GM21825 (cell line): ENCODE data around the gene VPS4B.

Experiments used
- ATAC-seq: cut with Tn5 transposase; IDR thresholded peaks from one replicate; pipeline ENCODE4 v1.9.1; 2021; ENCODE audit warnings: mild to moderate bottlenecking, moderate library complexity; ENCODE audit not compliant: unreplicated experiment

VPS4B gene

GRCh38 chr18:63431180-63431579, 8.9 kb upstream of the VPS4B start:
- ATAC-seq, result no peak

- ATAC-seq, result no peak
Measured at GRCh38 chr18:63430526-63430925, 8.2 kb upstream of the VPS4B start.

GRCh38 chr18:63427558-63427957, 5.3 kb upstream of the VPS4B start:
- no peak for ATAC-seq

- ATAC-seq, result peak; percentile 24
Measured at GRCh38 chr18:63422864-63423304, 608 bp upstream of the VPS4B start.

- no peak for ATAC-seq
Measured at GRCh38 chr18:63421514-63421913, 762 bp downstream of the VPS4B start.

GRCh38 chr18:63412953-63413352, 9.3 kb downstream of the VPS4B start:
- no peak for ATAC-seq

GRCh38 chr18:63410792-63411191, 11.5 kb downstream of the VPS4B start:
- ATAC-seq, result no peak

- no peak for ATAC-seq
Measured at GRCh38 chr18:63409301-63409700, 13.0 kb downstream of the VPS4B start.

- no peak for ATAC-seq
Measured at GRCh38 chr18:63407734-63408133, 14.5 kb downstream of the VPS4B start.

GRCh38 chr18:63405986-63406385, 16.3 kb downstream of the VPS4B start:
- no peak for ATAC-seq

- ATAC-seq, result no peak
Measured at GRCh38 chr18:63402246-63403162, 19.8 kb downstream of the VPS4B start.

- ATAC-seq, result no peak
Measured at GRCh38 chr18:63399300-63399699, 23.0 kb downstream of the VPS4B start.

GRCh38 chr18:63397349-63397748, 24.9 kb downstream of the VPS4B start:
- no peak for ATAC-seq

- no peak for ATAC-seq
Measured at GRCh38 chr18:63395503-63395902, 26.8 kb downstream of the VPS4B start.

- ATAC-seq, result no peak
Measured at GRCh38 chr18:63394954-63395353, 27.3 kb downstream of the VPS4B start.

GRCh38 chr18:63387861-63388260, 34.4 kb downstream of the VPS4B start:
- no peak for ATAC-seq

GRCh38 chr18:63382843-63383242, 39.4 kb downstream of the VPS4B start:
- no peak for ATAC-seq

GRCh38 chr18:63379639-63379962, 42.7 kb downstream of the VPS4B start:
- ATAC-seq, result no peak

- ATAC-seq, result peak; percentile 48
Measured at GRCh38 chr18:63378919-63379638, 43.2 kb downstream of the VPS4B start.

GRCh38 chr18:63377275-63377980, 44.8 kb downstream of the VPS4B start:
- ATAC-seq, result no peak

GRCh38 chr18:63376538-63376937, 45.7 kb downstream of the VPS4B start:
- ATAC-seq, result no peak

GRCh38 chr18:63374540-63374939, 47.7 kb downstream of the VPS4B start:
- no peak for ATAC-seq
